Right renal cortex interstitium (tissue), 3 donors: ENCODE results near the gene REPS1. TPM values are rescaled to one million over a fixed set of nuclear protein-coding genes. Genes with fewer than 3 reads are reported as not detected.
"Not testable (repeated sequence)": the region's sequence is repeated elsewhere in the genome, so short reads cannot be mapped to it uniquely, and the experiment has no call there.

Experiments used
- DNase-seq, 3 donors: peaks; one replicate each; pipeline ENCODE4 v3.0.0-alpha.2; 2013; ENCODE audit warnings: low read depth in 3 of 3, low spot score in 2 of 3
- polyA plus RNA-seq, 3 donors: library from polyadenylated mRNA; unstranded; fragments of 120-200 nt; gene quantifications; one replicate each; pipeline ENCODE4 v1.2.1, GENCODE V29; 2013; ENCODE audit not compliant: insufficient read length in 3 of 3

The REPS1 gene
- polyA plus RNA-seq, 3 donors, result 70.3 to 79.4 (median 75.6) TPM

- DNase-seq, result not testable (repeated sequence)
These were observed 51.2 kb downstream of the REPS1 start for GRCh38 chr6:138936873-138937272.

- DNase-seq, result no peak
These were observed 56.4 kb downstream of the REPS1 start for GRCh38 chr6:138931660-138932059.

- no peak for DNase-seq
These were observed 61.5 kb downstream of the REPS1 start for GRCh38 chr6:138926579-138926978.

GRCh38 chr6:138925806-138926205 is 62.2 kb downstream of the REPS1 start:
- DNase-seq, result no peak

- no peak for DNase-seq
These were observed 64.5 kb downstream of the REPS1 start for GRCh38 chr6:138923561-138923960.

- DNase-seq, result no peak
These were observed 67.1 kb downstream of the REPS1 start for GRCh38 chr6:138920906-138921305.

GRCh38 chr6:138914701-138915100 is 73.4 kb downstream of the REPS1 start:
- DNase-seq, result no peak

- DNase-seq, result no peak
These were observed 75.7 kb downstream of the REPS1 start for GRCh38 chr6:138912308-138912707.

- no peak for DNase-seq
These were observed 78.1 kb downstream of the REPS1 start for GRCh38 chr6:138909975-138910374.

GRCh38 chr6:138909511-138909910 is 78.5 kb downstream of the REPS1 start:
- DNase-seq, result no peak

GRCh38 chr6:138907167-138907566 is 80.9 kb downstream of the REPS1 start:
- no peak for DNase-seq

GRCh38 chr6:138897031-138897430 is 91.0 kb downstream of the REPS1 start:
- DNase-seq, result no peak

GRCh38 chr6:138896104-138896756 is 91.8 kb downstream of the REPS1 start:
- DNase-seq, result no peak

- DNase-seq, result no peak
These were observed 96.6 kb downstream of the REPS1 start for GRCh38 chr6:138891255-138891986.

- DNase-seq, result no peak
These were observed 102.8 kb downstream of the REPS1 start for GRCh38 chr6:138885156-138885819.

GRCh38 chr6:138882369-138883017 is 105.6 kb downstream of the REPS1 start:
- DNase-seq, result no peak

GRCh38 chr6:138873191-138873590 is 114.9 kb downstream of the REPS1 start:
- DNase-seq, result no peak

- DNase-seq, result no peak
These were observed 118.7 kb downstream of the REPS1 start for GRCh38 chr6:138869398-138869797.

- DNase-seq, result no peak
These were observed 119.9 kb downstream of the REPS1 start for GRCh38 chr6:138868181-138868580.

GRCh38 chr6:138865480-138866109 is 122.5 kb downstream of the REPS1 start:
- DNase-seq, result no peak

GRCh38 chr6:138864343-138864890 is 123.6 kb downstream of the REPS1 start:
- no peak for DNase-seq
